ENCODE results near the gene NIPAL3.

Gene NIPAL3

DNA sequence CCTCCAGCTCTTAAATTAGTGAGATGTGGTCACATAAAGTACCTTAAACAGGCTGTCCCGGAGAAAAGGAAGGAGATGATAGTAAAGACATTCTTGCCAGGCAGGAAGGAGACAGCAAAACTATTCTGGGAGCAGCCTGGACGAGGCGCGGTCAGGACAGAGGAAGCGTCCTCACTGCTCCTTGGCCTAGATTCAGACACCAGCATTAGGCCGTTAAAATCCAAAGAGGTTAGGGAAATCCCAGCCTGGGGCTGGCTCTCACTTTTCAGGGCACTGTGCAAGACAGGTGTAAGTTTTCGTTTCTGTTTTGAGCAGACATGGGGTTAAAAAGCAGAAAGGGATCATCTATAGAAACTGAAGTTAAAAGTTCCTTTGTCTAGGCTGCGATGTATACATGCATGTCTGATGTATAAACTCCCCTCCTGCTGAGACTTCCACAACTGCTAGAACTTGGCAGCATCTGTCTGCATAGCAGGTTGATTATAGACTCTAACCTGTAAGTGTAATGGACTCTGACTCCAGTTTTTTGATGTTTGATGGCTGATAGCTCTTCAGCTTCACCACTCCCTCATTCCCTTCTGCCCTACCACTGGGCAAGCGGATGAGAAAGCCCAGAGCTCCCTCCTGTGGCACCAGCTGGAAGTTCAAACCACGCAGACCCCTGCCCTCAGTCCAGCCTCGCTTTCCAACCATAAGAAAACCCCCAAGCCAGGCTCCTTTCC is 23.6 kb upstream of the NIPAL3 start:
- peak; percentile 87 for DNase-seq

- DNase-seq, result no peak
Measured at GRCh38 chr1:24392604-24392946, 23.0 kb upstream of the NIPAL3 start.

GRCh38 chr1:24392982-24393650 is 22.5 kb upstream of the NIPAL3 start:
- peak; percentile 59 for DNase-seq

DNA sequence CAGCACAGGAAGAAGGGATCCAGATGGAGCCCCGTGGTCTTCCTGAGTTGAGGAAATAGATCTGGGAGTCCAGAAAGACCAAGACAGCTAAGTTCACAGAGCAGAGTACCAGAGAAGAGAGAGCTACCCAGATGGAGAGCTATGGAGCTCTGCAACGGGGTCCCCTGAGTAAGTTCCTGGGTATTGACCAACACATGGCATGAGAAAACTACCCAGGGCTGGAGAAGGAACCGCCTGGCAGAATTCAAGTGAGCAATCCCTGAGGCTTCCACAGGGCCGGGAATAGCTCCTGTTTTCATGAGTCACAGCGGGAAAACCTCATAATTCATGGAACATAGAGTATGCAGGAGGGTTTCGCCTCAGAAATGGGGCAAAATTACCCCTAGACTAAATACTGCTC is 21.7 kb upstream of the NIPAL3 start:
- peak; percentile 31 for DNase-seq

GRCh38 chr1:24400065-24400464 is 15.5 kb upstream of the NIPAL3 start:
- DNase-seq, result no peak

GRCh38 chr1:24403806-24404205 is 11.8 kb upstream of the NIPAL3 start:
- no peak for DNase-seq

DNA sequence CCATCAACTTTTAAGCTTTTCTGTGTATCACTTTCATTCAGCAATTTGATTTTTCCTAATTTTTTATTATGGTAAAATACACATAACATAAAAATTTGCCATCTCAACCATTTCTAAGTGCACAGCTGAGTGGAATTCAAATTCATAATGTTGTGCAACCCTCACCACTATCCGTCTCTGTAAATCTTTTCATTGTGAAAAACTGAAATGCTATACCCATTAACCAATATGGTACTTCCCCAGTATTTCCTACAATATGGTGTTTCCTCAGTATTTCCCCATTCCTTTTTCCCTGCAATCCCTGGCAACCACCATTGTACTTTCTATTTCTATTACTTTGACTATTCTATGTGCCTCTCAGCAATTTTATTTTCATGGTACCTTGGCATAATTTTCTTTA is 8.8 kb upstream of the NIPAL3 start:
- no peak for DNase-seq

DNA sequence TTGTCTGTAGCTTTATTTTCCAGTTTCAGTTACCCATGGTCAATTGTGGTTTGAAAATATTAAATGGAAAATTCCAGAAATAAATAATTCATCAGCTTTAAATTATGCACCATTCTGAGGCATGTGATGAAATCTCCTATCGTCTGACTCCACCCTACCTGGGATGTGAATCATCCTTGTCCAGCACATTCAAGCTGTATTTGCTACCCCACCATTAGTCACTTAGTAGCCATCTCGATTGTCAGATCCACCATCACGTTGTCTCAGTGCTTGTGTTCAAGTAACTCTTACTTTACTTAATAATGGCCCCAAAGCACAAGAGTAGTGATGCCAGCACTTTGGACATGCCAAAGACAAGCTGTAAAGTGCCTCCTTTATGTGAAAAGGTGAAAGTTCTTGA is 6.1 kb upstream of the NIPAL3 start:
- DNase-seq, result no peak

DNA sequence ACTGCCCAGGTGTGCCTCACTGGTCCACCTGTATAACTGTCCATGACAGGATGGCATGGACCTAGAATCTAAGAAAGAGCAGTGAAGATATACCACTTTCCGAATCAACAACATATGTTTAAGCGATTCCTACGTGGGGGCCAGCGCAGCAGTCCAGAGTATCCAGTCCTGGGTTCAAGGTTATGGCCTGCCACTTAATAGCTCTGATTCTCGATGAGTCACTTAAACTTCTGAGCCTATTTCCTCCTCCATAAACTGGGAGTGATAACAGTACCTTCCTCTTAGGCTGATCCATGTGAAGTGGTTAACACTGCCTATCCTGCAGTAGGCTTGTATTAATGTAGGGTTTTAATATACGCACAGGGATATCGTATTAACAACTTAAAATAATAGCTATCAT is 4.9 kb upstream of the NIPAL3 start:
- DNase-seq, result no peak

- no peak for DNase-seq
Measured at GRCh38 chr1:24411963-24412362, 3.6 kb upstream of the NIPAL3 start.

GRCh38 chr1:24412408-24412807 is 3.2 kb upstream of the NIPAL3 start:
- no peak for DNase-seq

GRCh38 chr1:24413350-24414163 is 2.0 kb upstream of the NIPAL3 start, which contains the start of gene STPG1:
STPG1 (minus strand) TSS chr1:24413782; CDS start chr1:24401388, 12,394 bp downstream.
- peak; percentile 94 for DNase-seq

GRCh38 chr1:24414775-24415333 is 748 bp upstream of the NIPAL3 start:
- no peak for DNase-seq

DNA sequence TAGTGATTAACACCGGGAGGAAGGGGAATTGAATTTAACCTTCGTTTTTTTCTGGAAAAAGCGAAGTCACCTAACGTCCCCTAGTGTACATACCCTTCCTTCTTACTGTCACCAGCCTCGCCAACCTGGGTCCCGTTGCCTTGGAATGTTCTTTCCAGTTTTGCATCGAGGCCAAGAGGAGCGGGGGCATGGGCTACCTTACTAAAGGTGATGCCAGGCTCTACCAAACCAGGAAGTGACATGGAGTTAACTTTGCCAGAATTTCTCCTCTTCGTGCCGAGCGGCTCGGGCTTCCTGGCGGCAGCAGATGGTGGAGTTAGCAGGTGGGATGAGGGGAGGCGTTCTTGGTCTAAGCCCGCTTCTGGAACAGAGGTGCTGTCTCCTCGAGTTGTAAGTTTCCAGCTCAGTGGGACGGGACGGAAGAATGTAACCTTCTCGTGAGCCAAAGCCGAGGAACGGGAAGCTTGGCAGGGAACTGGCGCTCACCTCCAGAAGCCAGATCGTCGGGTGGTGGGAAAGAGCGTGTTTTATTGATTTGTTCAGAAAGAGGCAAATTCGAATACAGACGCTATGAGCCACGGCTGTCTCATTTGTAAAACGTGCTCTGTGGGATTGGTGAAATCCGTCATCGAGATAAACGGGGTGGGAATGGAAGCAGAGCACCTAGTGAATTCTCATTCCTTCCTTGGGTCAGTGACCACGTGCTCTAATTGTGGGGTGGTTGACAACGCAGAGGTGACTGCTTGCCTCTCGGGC is 486 bp downstream of the NIPAL3 start:
- peak; percentile 72 for DNase-seq

GRCh38 chr1:24416666-24417391 is 1.2 kb downstream of the NIPAL3 start:
- DNase-seq, result peak; percentile 76

DNA sequence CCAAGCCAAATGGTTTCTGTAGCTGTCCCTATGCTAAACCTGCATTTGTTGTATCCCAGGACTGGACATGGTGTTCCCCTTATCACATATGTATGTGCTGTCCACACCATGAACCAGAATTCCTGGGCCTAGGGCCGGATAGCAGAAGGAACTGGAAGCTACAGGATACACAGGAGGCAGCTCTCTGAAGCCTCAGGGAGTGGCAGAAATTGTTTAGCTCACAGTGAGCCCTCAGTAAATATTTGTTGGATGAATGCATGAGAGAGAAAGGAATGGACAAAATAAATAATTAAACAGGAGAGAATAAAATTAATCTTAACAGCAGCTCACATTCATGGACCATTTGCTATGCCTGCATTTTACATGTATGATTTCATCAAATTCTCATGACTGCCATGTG is 2.1 kb downstream of the NIPAL3 start:
- DNase-seq, result peak; percentile 49

DNA sequence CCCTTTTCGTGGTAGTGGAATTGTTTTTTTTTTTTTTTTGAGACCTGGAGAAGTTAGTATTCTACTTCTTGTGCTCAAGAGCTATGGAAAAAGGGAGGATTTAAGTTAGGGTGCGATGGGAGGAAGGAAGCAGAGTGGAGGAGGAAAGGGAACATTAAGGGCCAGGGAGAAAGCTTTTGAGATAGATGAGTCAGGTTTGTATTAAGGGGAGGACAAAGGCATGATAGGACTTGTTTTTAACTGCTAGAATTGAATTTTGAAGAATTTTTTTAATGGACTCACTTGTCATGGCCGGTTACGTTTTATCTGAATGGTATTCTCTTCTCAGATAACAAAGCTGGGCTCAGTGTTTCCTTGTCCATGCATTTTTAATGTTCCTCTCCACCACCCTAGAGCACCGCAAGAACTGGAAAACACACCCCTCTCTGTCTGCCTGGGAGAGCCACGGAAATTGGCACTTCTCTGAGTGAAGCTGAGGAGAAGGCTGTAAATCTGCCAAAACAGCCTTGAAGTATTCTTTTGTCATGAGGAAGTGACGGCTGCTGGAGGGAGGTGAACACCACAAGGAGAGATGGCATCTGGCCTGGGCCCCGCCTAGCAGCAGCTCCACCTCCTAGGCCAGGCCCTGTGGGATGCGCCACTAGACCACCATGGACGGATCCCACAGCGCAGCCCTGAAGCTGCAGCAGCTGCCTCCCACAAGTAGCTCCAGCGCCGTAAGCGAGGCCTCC is 3.5 kb downstream of the NIPAL3 start:
- no peak for DNase-seq

- DNase-seq, result no peak
Measured at GRCh38 chr1:24420547-24420946, 4.9 kb downstream of the NIPAL3 start.

DNA sequence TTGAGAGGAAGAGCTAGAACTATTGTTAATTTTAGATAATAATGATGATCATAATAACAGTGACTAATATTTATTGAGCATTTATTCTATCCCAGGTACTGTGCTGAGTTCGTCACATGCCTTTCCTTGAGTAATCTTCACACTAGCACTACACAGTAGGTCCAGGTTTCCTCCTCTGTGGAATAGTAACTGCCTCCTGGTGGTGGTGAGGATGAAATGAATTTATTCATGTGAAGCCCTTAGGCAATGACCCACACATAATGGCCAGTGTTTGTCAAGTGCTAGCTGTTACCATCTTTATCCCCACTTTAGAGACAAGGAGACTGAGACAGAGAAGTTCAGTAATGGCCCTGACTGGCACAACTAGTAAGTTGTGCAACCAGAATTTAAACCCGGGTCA is 5.9 kb downstream of the NIPAL3 start:
- DNase-seq, result no peak

GRCh38 chr1:24424207-24424606 is 8.6 kb downstream of the NIPAL3 start:
- no peak for DNase-seq

GRCh38 chr1:24424990-24425389 is 9.4 kb downstream of the NIPAL3 start:
- DNase-seq, result no peak
